HG03039 (cell line): Measurements from ENCODE around the gene CXCR2.

Experiments used
- ATAC-seq: cut with Tn5 transposase; IDR thresholded peaks from one replicate; pipeline ENCODE4 v1.9.1; 2021; ENCODE audit warnings: mild to moderate bottlenecking, moderate library complexity; ENCODE audit not compliant: unreplicated experiment

The CXCR2 gene

GRCh38 chr2:218180467-218181114 is 54.8 kb downstream of the CXCR2 start:
- no peak for ATAC-seq

GRCh38 chr2:218184331-218184730 is 58.5 kb downstream of the CXCR2 start:
- ATAC-seq = no peak

- ATAC-seq = no peak
Observed at GRCh38 chr2:218186355-218186766, 60.5 kb downstream of the CXCR2 start.
